ENCODE data around the gene RPP25L.

Gene RPP25L

DNA sequence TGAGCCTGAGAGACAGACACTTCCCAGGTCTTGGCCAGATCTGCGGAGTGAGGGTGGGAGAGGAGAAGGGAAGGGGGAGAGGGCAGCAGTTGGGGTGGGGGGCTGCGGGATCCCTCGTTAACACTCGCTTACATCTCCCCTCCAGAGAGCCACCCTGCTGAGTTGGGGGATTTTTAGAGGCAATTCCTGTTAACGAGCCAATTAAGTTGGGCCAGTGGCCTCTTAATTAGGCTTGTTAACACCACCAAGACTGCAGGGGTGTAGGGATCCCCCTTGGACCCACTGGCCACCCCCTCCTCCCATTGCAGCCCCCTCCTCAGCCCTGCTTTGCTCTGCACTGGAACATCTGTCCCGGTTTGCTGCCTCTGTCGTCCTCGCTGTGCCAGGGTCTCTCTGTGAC, 46.0 kb downstream of the RPP25L start:
- DNase-seq = no peak

DNA sequence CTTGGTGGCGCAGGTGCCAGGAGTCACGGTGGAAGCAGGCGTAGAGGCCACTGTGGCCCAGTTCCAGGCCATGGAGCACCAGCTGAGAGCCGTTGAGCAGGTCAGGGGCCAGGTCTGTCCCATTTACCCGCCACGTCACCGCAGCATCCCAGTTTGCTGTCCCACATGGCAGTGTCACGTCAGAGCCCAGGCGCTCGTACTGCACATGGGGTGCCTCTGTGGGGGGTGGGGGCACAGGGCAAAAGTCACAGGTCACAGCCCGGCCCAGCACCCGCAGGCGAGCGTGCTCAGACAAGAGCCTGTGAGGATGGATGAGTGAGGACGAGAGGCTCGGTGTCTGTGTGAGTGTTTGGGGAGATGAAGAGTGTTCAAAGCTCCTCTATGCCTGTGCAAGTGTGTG, 47.3 kb downstream of the RPP25L start:
- no peak for DNase-seq

DNA sequence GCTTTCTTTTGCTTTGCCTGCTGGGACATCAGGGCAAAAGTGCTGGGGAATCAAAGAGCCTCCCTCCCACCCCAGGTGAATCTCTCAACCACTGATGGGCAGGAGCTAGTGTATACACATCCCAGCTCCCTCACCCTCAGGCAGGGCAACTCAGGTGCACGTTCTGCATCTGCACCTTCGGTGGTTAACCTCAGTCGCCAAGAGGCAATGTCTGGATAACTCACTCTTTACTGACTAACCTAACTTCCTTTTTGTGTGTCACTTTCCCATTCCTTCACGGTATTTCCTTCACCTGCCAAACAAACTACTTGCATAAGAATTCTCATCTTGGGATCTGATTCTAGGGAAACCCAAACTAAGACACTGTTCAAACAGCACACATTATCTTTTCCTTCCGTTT, 48.6 kb downstream of the RPP25L start:
- DNase-seq = no peak

DNA sequence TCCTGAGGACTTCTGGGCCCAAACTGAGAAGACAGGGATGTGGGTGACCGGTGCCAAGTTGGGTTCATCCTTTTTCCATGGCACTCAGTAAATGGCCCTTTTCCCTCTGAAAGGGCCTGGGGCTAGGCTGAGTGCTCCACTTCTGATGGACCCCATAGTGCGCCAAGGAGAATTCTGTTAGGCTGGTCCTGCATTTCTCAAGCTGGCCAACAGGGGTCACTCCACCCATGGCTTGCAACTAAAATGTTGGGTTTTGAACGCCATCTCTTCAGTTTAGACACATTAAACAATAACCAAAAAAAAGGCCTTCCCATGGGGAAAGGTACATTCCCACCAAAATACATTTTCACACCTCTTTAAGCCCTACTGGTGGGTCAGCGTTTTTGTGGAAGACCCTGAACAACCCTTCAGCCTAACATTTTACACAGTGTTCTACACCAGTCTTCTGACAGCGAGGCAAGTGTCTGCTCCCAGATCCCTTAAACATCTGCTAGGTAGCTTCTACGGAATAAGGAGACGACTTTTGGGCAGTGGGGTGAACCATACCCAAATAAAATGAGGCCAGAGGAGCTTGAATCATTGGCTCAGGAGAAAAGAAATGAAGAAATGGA, 49.7 kb downstream of the RPP25L start:
- DNase-seq = peak; percentile 26

DNA sequence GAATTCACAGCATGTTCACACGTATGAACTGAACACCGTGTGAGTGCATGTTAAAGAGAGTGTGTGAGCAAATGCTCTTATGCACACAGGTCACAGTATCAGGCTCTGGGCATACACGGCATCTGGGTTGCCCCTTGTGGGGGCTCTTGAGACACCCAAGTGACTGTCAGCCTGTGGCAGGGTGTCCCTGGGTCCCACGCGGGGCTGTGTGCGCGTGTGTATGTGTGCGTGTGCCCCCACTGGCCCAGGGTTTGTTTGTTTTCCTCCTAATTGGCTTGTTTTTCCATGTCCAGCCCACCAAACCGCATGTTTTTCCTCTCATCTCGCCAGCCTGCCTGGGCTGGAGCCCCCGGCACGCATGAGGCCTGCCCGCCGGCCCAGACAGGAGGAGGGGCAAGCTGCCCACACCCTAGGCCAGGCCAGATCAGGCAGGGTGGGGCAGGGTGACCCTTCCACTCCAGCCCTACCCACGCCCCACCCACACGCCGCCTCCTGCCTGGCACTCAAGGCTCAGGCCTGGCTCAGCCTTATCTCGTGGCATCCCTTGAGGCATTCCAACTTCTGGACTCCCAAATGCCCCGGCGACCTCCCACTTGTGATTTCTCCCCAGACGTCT, 51.2 kb downstream of the RPP25L start:
- no peak for DNase-seq
